Ishikawa (cell line): ENCODE results near the gene SMIM12.
A peak's percentile ranks its signal among the peaks of the same experiment; 100 is the strongest.

ENCODE experiments used
- EP300 ChIP-seq: IDR thresholded peaks from 2 replicates; pipeline ENCODE4 v1.6.1; 2012; ENCODE audit warnings: borderline replicate concordance
- RAD21 ChIP-seq: IDR thresholded peaks from 2 replicates; pipeline ENCODE4 v1.6.1; 2012; ENCODE audit warnings: low read depth
- TF ChIP-seq, protein P1 (sequence below): IDR thresholded peaks from 2 replicates; pipeline ENCODE4 v1.6.1; 2012

DNA sequence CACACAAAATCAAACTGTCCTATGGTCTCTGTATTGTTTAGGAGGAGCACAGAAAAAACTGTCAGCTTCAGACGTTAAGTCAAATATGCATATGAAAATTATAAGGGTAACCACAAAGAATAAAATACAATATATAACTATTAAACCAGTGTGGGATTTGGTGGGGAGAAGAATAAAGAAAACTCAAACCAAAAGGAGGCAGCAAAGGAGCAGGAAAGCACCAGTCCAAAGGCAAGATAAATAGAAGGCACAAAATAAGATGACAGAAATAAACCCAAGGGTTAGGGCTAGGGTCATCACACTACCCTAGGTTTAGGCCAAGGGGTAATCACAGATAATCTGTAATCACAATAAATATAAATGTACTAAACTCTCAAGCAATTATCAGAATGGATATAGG, 37.1 kb upstream of the SMIM12 start:
- no peak for TF ChIP-seq EP300
- TF ChIP-seq, protein P1, sequence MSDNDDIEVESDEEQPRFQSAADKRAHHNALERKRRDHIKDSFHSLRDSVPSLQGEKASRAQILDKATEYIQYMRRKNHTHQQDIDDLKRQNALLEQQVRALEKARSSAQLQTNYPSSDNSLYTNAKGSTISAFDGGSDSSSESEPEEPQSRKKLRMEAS, result no peak
- peak; percentile 16; the same call in 1 of the 2 replicates for TF ChIP-seq RAD21
